LHCN-M2 (cell line): ENCODE data around the gene C1orf35. TPM values are rescaled to one million over a fixed set of nuclear protein-coding genes. Genes with fewer than 3 reads are reported as not detected.

Experiments used
- DNase-seq: peaks from one replicate; pipeline ENCODE4 v3.0.0-alpha.2; 2012; ENCODE audit warnings: low read depth
- polyA plus RNA-seq: library from polyadenylated mRNA; unstranded; fragments of >200 nt; gene quantifications from one replicate; pipeline ENCODE4 v1.2.1, GENCODE V29; 2012; ENCODE audit warnings: missing spikeins
- total RNA-seq: library from RNA; depleted of rRNA; stranded (reverse); fragments of >200 nt; gene quantifications from 2 replicates; pipeline ENCODE4 v1.2.3, GENCODE V29; 2014; rRNA removed

Gene C1orf35
- 16.3 and 18.5 TPM in 2 replicates for total RNA-seq
- polyA plus RNA-seq, result 18.0 TPM

GRCh38 chr1:228102791-228103620 lies at the start of gene C1orf35:
C1orf35 (minus strand) TSS chr1:228103325; CDS start chr1:228103227, 98 bp downstream.
- DNase-seq, result peak; percentile 89

GRCh38 chr1:228152918-228153258 lies 49.8 kb upstream of the C1orf35 start:
- DNase-seq, result no peak

- DNase-seq, result no peak
These were observed 49.2 kb upstream of the C1orf35 start for GRCh38 chr1:228152097-228152917.

GRCh38 chr1:228151180-228151925 lies 48.2 kb upstream of the C1orf35 start:
- DNase-seq, result no peak

GRCh38 chr1:228150461-228151179 lies 47.5 kb upstream of the C1orf35 start:
- no peak for DNase-seq

GRCh38 chr1:228150120-228150460 lies 47.0 kb upstream of the C1orf35 start:
- DNase-seq, result no peak

- DNase-seq, result no peak
These were observed 46.4 kb upstream of the C1orf35 start, which contains the start of gene GJC2 for GRCh38 chr1:228149406-228150119. GJC2 (plus strand) TSS chr1:228149930; CDS start chr1:228157759, 7,829 bp downstream.

- DNase-seq, result no peak
These were observed 45.8 kb upstream of the C1orf35 start for GRCh38 chr1:228148935-228149405.

- DNase-seq, result no peak
These were observed 45.2 kb upstream of the C1orf35 start for GRCh38 chr1:228148196-228148861.

- no peak for DNase-seq
These were observed 44.6 kb upstream of the C1orf35 start for GRCh38 chr1:228147768-228148167.

GRCh38 chr1:228147151-228147693 lies 44.1 kb upstream of the C1orf35 start:
- DNase-seq, result no peak

- DNase-seq, result no peak
These were observed 43.5 kb upstream of the C1orf35 start for GRCh38 chr1:228146417-228147150.

GRCh38 chr1:228145463-228146416 lies 42.6 kb upstream of the C1orf35 start:
- no peak for DNase-seq

GRCh38 chr1:228144993-228145343 lies 41.8 kb upstream of the C1orf35 start:
- DNase-seq, result no peak

GRCh38 chr1:228144193-228144992 lies 41.3 kb upstream of the C1orf35 start:
- DNase-seq, result no peak

GRCh38 chr1:228143480-228144192 lies 40.5 kb upstream of the C1orf35 start:
- DNase-seq, result no peak
